GM12892 (cell line): Measurements from ENCODE around the gene TSPAN5.

Experiments
- POLR2A ChIP-seq: IDR thresholded peaks from 2 replicates; pipeline ENCODE4 v1.6.1; 2011; ENCODE audit warnings: low read depth, low read length, control low read depth
- POLR2AphosphoS5 ChIP-seq: IDR thresholded peaks from 2 replicates; pipeline ENCODE4 v1.6.1; 2011; ENCODE audit warnings: low read depth, low read length, control low read depth
- TAF1 ChIP-seq: IDR thresholded peaks from 2 replicates; pipeline ENCODE4 v1.6.1; 2011; ENCODE audit warnings: low read depth, mild to moderate bottlenecking, control low read depth, low read length, borderline replicate concordance

GRCh38 chr4:98536631-98537030, 121.8 kb downstream of the TSPAN5 start:
- TF ChIP-seq POLR2AphosphoS5 (no peak), POLR2A (no peak), TAF1 (no peak)
